GM23338 (cell line): ENCODE results near the gene KLK1. TPM values are rescaled to one million over a fixed set of nuclear protein-coding genes. Genes with fewer than 3 reads are reported as not detected.

Experiments used
- CREB1 ChIP-seq: fragments of 250-450 bp; sonication (Bioruptor Pico); IDR thresholded peaks from 2 replicates; pipeline ENCODE4 v1.5.0; 2020; ENCODE audit warnings: low read depth, mild to moderate bottlenecking, moderate library complexity
- EZH2 ChIP-seq: fragments of 200-600 bp; sonication (generic); IDR thresholded peaks from one replicate; pipeline ENCODE4 v1.8.0; 2017; ENCODE audit warnings: antibody characterized with exemption, mild to moderate bottlenecking, low read depth; ENCODE audit not compliant: unreplicated experiment
- JUNB ChIP-seq: IDR thresholded peaks from one replicate; pipeline ENCODE4 v1.6.1; 2016; ENCODE audit warnings: antibody characterized with exemption; ENCODE audit not compliant: unreplicated experiment
- POLR2AphosphoS5 ChIP-seq: IDR thresholded peaks from 2 replicates; pipeline ENCODE4 v1.6.1; 2016; ENCODE audit warnings: antibody characterized with exemption, low read depth
- ZNF331 ChIP-seq: fragments of 250-450 bp; sonication (Bioruptor Pico); IDR thresholded peaks from 2 replicates; pipeline ENCODE4 v1.5.0; 2020; ENCODE audit warnings: low read depth, mild to moderate bottlenecking, moderate library complexity
- polyA plus RNA-seq: library from polyadenylated mRNA; unstranded; fragments of >200 nt; fragmentation: Nextera tagmentation; extraction: Ambion mirVana; gene quantifications from 2 replicates; pipeline ENCODE4 v1.2.1, GENCODE V29; 2016
- total RNA-seq: library from RNA; depleted of rRNA; stranded (reverse); fragments of >200 nt; shearing (Covaris generic); gene quantifications from 2 replicates; pipeline ENCODE4 v1.2.3, GENCODE V29; 2014
- TF ChIP-seq, protein P1 (sequence below): fragments of 250-450 bp; sonication (Bioruptor Pico); IDR thresholded peaks from 2 replicates; pipeline ENCODE4 v1.5.0; 2020; ENCODE audit warnings: mild to moderate bottlenecking, moderate library complexity
- TF ChIP-seq, protein P2 (sequence below): IDR thresholded peaks from 2 replicates; pipeline ENCODE4 v1.6.1; 2016; ENCODE audit warnings: antibody characterized with exemption
- TF ChIP-seq, protein P3 (sequence below): IDR thresholded peaks from one replicate; pipeline ENCODE4 v1.6.1; 2018; ENCODE audit warnings: antibody characterized with exemption; ENCODE audit not compliant: unreplicated experiment
- TF ChIP-seq, protein P4 (sequence below), 2 experiments: fragments of 200-600 bp in 1 of 2; sonication (generic) in 1 of 2; conservative IDR thresholded peaks; 2 replicates each; pipeline versions ENCODE4 v1.5.1 to v1.6.1; 2016 to 2017; ENCODE audit warnings: antibody characterized with exemption in 2 of 2, low read depth in 2 of 2, mild to moderate bottlenecking in 2 of 2, moderate library complexity in 1 of 2

KLK1 gene
- total and polyA plus RNA-seq, 2 experiments from 2014 or later: 0.31 to 3.0 TPM

DNA sequence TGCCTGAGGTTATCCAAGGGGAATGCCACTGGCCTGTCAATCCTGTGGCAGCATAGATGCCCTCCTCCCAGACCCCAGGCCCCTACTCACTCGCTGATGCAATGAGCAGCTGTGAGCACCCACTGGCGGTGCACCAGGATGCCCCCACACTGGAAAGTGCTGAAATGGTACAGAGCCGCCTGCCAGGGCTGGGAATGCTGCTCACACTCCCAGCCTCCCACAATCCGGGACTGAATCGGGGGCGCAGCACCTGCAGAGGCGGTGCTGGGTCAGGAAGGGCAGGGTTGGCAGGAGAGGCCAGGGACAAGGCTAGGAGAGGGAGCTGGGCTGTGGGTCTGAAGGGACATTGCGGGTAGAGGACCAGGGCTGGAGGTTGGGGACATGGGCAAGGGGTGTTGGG is 2.0 kb downstream of the KLK1 start (continued):
- TF ChIP-seq, protein P1, sequence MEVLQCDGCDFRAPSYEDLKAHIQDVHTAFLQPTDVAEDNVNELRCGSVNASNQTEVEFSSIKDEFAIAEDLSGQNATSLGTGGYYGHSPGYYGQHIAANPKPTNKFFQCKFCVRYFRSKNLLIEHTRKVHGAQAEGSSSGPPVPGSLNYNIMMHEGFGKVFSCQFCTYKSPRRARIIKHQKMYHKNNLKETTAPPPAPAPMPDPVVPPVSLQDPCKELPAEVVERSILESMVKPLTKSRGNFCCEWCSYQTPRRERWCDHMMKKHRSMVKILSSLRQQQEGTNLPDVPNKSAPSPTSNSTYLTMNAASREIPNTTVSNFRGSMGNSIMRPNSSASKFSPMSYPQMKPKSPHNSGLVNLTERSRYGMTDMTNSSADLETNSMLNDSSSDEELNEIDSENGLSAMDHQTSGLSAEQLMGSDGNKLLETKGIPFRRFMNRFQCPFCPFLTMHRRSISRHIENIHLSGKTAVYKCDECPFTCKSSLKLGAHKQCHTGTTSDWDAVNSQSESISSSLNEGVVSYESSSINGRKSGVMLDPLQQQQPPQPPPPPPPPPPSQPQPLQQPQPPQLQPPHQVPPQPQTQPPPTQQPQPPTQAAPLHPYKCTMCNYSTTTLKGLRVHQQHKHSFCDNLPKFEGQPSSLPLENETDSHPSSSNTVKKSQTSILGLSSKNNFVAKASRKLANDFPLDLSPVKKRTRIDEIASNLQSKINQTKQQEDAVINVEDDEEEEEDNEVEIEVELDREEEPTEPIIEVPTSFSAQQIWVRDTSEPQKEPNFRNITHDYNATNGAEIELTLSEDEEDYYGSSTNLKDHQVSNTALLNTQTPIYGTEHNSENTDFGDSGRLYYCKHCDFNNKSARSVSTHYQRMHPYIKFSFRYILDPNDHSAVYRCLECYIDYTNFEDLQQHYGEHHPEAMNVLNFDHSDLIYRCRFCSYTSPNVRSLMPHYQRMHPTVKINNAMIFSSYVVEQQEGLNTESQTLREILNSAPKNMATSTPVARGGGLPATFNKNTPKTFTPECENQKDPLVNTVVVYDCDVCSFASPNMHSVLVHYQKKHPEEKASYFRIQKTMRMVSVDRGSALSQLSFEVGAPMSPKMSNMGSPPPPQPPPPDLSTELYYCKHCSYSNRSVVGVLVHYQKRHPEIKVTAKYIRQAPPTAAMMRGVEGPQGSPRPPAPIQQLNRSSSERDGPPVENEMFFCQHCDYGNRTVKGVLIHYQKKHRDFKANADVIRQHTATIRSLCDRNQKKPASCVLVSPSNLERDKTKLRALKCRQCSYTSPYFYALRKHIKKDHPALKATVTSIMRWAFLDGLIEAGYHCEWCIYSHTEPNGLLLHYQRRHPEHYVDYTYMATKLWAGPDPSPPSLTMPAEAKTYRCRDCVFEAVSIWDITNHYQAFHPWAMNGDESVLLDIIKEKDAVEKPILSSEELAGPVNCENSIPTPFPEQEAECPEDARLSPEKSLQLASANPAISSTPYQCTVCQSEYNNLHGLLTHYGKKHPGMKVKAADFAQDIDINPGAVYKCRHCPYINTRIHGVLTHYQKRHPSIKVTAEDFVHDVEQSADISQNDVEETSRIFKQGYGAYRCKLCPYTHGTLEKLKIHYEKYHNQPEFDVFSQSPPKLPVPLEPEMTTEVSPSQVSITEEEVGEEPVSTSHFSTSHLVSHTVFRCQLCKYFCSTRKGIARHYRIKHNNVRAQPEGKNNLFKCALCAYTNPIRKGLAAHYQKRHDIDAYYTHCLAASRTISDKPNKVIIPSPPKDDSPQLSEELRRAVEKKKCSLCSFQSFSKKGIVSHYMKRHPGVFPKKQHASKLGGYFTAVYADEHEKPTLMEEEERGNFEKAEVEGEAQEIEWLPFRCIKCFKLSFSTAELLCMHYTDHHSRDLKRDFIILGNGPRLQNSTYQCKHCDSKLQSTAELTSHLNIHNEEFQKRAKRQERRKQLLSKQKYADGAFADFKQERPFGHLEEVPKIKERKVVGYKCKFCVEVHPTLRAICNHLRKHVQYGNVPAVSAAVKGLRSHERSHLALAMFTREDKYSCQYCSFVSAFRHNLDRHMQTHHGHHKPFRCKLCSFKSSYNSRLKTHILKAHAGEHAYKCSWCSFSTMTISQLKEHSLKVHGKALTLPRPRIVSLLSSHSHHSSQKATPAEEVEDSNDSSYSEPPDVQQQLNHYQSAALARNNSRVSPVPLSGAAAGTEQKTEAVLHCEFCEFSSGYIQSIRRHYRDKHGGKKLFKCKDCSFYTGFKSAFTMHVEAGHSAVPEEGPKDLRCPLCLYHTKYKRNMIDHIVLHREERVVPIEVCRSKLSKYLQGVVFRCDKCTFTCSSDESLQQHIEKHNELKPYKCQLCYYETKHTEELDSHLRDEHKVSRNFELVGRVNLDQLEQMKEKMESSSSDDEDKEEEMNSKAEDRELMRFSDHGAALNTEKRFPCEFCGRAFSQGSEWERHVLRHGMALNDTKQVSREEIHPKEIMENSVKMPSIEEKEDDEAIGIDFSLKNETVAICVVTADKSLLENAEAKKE (CRISPR knock-in tag): no peak
- TF ChIP-seq, protein P2, sequence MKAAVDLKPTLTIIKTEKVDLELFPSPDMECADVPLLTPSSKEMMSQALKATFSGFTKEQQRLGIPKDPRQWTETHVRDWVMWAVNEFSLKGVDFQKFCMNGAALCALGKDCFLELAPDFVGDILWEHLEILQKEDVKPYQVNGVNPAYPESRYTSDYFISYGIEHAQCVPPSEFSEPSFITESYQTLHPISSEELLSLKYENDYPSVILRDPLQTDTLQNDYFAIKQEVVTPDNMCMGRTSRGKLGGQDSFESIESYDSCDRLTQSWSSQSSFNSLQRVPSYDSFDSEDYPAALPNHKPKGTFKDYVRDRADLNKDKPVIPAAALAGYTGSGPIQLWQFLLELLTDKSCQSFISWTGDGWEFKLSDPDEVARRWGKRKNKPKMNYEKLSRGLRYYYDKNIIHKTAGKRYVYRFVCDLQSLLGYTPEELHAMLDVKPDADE: no peak
- TF ChIP-seq POLR2AphosphoS5: no peak
- no peak for TF ChIP-seq JUNB
- TF ChIP-seq, protein P3, sequence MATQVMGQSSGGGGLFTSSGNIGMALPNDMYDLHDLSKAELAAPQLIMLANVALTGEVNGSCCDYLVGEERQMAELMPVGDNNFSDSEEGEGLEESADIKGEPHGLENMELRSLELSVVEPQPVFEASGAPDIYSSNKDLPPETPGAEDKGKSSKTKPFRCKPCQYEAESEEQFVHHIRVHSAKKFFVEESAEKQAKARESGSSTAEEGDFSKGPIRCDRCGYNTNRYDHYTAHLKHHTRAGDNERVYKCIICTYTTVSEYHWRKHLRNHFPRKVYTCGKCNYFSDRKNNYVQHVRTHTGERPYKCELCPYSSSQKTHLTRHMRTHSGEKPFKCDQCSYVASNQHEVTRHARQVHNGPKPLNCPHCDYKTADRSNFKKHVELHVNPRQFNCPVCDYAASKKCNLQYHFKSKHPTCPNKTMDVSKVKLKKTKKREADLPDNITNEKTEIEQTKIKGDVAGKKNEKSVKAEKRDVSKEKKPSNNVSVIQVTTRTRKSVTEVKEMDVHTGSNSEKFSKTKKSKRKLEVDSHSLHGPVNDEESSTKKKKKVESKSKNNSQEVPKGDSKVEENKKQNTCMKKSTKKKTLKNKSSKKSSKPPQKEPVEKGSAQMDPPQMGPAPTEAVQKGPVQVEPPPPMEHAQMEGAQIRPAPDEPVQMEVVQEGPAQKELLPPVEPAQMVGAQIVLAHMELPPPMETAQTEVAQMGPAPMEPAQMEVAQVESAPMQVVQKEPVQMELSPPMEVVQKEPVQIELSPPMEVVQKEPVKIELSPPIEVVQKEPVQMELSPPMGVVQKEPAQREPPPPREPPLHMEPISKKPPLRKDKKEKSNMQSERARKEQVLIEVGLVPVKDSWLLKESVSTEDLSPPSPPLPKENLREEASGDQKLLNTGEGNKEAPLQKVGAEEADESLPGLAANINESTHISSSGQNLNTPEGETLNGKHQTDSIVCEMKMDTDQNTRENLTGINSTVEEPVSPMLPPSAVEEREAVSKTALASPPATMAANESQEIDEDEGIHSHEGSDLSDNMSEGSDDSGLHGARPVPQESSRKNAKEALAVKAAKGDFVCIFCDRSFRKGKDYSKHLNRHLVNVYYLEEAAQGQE: no peak
- no peak for TF ChIP-seq ZNF331 (CRISPR knock-in tag)
- no peak for TF ChIP-seq CREB1
- TF ChIP-seq EZH2: no peak
- TF ChIP-seq, protein P4, sequence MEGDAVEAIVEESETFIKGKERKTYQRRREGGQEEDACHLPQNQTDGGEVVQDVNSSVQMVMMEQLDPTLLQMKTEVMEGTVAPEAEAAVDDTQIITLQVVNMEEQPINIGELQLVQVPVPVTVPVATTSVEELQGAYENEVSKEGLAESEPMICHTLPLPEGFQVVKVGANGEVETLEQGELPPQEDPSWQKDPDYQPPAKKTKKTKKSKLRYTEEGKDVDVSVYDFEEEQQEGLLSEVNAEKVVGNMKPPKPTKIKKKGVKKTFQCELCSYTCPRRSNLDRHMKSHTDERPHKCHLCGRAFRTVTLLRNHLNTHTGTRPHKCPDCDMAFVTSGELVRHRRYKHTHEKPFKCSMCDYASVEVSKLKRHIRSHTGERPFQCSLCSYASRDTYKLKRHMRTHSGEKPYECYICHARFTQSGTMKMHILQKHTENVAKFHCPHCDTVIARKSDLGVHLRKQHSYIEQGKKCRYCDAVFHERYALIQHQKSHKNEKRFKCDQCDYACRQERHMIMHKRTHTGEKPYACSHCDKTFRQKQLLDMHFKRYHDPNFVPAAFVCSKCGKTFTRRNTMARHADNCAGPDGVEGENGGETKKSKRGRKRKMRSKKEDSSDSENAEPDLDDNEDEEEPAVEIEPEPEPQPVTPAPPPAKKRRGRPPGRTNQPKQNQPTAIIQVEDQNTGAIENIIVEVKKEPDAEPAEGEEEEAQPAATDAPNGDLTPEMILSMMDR (conservative IDR thresholded peaks at IDR 0.05; ENCODE audit: low read depth in 2 of 2): no peak
